Lung (tissue), 12 donors: ENCODE measurements around the gene PRODH2. TPM values are rescaled to one million over a fixed set of nuclear protein-coding genes. Genes with fewer than 3 reads are reported as not detected.

ENCODE experiments used
- ATAC-seq: fragments of 200-7000 bp; cut with Tn5 transposase; one replicate; pipeline ENCODE4 v1.9.1; 2020; ENCODE audit warnings: moderate number of reproducible peaks; ENCODE audit not compliant: insufficient read depth, low FRiP score
- DNase-seq, 3 donors: peaks; one replicate each; pipeline ENCODE4 v3.0.0-alpha.2; 2013 to 2017
- H3K27ac ChIP-seq, 2 donors: one replicate each; pipeline ENCODE4 v1.5.1; 2013; ENCODE audit warnings: mild to moderate bottlenecking in 2 of 2, moderate library complexity in 2 of 2, control low read depth in 1 of 2, inconsistent platforms in 1 of 2, low read depth in 1 of 2, low read length in 1 of 2
- H3K27me3 ChIP-seq, 3 donors: one replicate each; pipeline ENCODE4 v1.5.1; 2013; ENCODE audit warnings: low read length in 2 of 3; ENCODE audit not compliant: control insufficient read depth in 3 of 3, insufficient read depth in 3 of 3
- H3K36me3 ChIP-seq, 4 donors: one replicate each; pipeline ENCODE4 v1.5.1; 2013; ENCODE audit warnings: low read length in 4 of 4, mild to moderate bottlenecking in 1 of 4, moderate library complexity in 1 of 4; ENCODE audit not compliant: control insufficient read depth in 4 of 4, insufficient read depth in 4 of 4
- H3K4me1 ChIP-seq, 5 donors: one replicate each; pipeline ENCODE4 v1.5.1; 2013; ENCODE audit warnings: low read length in 5 of 5, mild to moderate bottlenecking in 2 of 5, moderate library complexity in 1 of 5; ENCODE audit not compliant: control insufficient read depth in 5 of 5, insufficient read depth in 5 of 5
- H3K4me3 ChIP-seq: one replicate; pipeline ENCODE4 v1.5.1; 2013; ENCODE audit warnings: mild to moderate bottlenecking, control low read depth, moderate library complexity
- H3K9ac ChIP-seq, 2 donors: one replicate each; pipeline ENCODE4 v1.5.1; 2013; ENCODE audit warnings: low read length in 2 of 2, control low read depth in 1 of 2; ENCODE audit not compliant: insufficient read depth in 1 of 2
- H3K9me3 ChIP-seq, 4 donors: one replicate each; pipeline ENCODE4 v1.5.1; 2013; ENCODE audit warnings: low read length in 3 of 4, mild to moderate bottlenecking in 1 of 4, moderate library complexity in 1 of 4; ENCODE audit not compliant: control insufficient read depth in 4 of 4, insufficient read depth in 3 of 4
- WGBS, 2 donors: extraction: QIAGEN DNeasy Blood & Tissue Kit; methylation state at CpG; one replicate each; pipeline ENCODE4 v1.1.7; 2013; 5-methylcytosine and 5-hydroxymethylcytosine counted together
- polyA plus RNA-seq, 2 donors: library from polyadenylated mRNA; stranded (reverse); fragments of 200-250 nt; gene quantifications; one replicate each; pipeline ENCODE4 v1.2.1, GENCODE V29; 2013
- total RNA-seq, 2 donors: library from RNA; depleted of rRNA in 1 of 2; stranded (reverse); fragments of >200 nt in 1 of 2; gene quantifications; one replicate each; pipeline ENCODE4 v1.2.1, GENCODE V29; 2014 to 2021
- TF ChIP-seq, protein P1 (sequence below): IDR thresholded peaks from 2 replicates; pipeline ENCODE4 v1.5.1; 2012; ENCODE audit warnings: mild to moderate bottlenecking; ENCODE audit errors: control extremely low read depth, extremely low read depth
- donor health status: control.
- donor health status: control.
- donor health status: Bipolar disorder and iron deficiency.
- donor health status: healthy.
- donor health status: DM: yes; HTN: yes; CAD: no.

PRODH2 gene
- total and polyA plus RNA-seq, 4 donors: not detected

GRCh38 chr19:35824150-35824549, 11.5 kb upstream of the PRODH2 start:
- no peak for ATAC-seq
- Histone ChIP-seq H3K36me3 (no peaks in the 10 kb centered on the region), H3K27me3 (no peaks in the 10 kb centered on the region), H3K9me3 (no peaks in the 10 kb centered on the region), H3K27ac (no peak overlapping the region), H3K9ac (no peak overlapping the region), H3K4me1 (no peaks in the 10 kb centered on the region), H3K4me3 (no peak overlapping the region)
- 84 to 88% methylated on average over 5 of the region's 5 CpGs for WGBS, 2 donors
- no peak for DNase-seq
- TF ChIP-seq, protein P1, sequence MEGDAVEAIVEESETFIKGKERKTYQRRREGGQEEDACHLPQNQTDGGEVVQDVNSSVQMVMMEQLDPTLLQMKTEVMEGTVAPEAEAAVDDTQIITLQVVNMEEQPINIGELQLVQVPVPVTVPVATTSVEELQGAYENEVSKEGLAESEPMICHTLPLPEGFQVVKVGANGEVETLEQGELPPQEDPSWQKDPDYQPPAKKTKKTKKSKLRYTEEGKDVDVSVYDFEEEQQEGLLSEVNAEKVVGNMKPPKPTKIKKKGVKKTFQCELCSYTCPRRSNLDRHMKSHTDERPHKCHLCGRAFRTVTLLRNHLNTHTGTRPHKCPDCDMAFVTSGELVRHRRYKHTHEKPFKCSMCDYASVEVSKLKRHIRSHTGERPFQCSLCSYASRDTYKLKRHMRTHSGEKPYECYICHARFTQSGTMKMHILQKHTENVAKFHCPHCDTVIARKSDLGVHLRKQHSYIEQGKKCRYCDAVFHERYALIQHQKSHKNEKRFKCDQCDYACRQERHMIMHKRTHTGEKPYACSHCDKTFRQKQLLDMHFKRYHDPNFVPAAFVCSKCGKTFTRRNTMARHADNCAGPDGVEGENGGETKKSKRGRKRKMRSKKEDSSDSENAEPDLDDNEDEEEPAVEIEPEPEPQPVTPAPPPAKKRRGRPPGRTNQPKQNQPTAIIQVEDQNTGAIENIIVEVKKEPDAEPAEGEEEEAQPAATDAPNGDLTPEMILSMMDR: no peak

- Histone ChIP-seq H3K4me1 (no peaks in the 10 kb centered on the region), H3K36me3 (no peaks in the 10 kb centered on the region), H3K27ac (no peak overlapping the region), H3K4me3 (no peak overlapping the region), H3K9ac (no peak overlapping the region), H3K27me3 (no peaks in the 10 kb centered on the region), H3K9me3 (no peaks in the 10 kb centered on the region)
- DNase-seq: no peak
- 54 to 59% methylated on average over 3 of the region's 3 CpGs for WGBS, 2 donors
- ATAC-seq: no peak
- TF ChIP-seq, protein P1: no peak
These were observed 9.9 kb upstream of the PRODH2 start for GRCh38 chr19:35822579-35822978.

DNA sequence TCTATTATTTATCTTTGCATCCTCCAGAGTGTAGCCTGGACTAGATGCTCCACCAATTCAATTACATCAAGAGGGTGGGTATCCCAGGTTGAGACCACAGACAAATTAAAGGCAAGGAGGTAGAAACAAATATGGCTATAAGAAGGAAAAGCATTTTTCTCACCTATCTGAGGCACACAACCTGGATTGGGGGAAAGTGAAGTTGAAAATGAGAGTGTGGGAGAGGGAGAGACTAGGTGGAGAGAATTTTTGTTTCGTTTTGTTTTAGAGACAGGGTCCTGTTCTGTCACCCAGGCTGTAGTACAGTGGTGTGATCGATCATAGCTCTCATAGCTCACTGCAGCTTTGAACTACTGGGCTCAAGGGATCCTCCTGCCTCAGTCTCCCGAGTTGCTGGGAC, 5.8 kb upstream of the PRODH2 start:
- no peak overlapping the region for H3K27ac ChIP-seq
- H3K4me3 ChIP-seq: no peak overlapping the region
- 65 to 77% methylated on average over 3 of the region's 3 CpGs for WGBS, 2 donors
- ATAC-seq (no peak), DNase-seq (no peak)
- H3K9ac ChIP-seq: no peak overlapping the region
- no peaks in the 10 kb centered on the region for H3K9me3 ChIP-seq
- TF ChIP-seq, protein P1: no peak
- no peaks in the 10 kb centered on the region for H3K36me3 ChIP-seq
- no peaks in the 10 kb centered on the region for H3K4me1 ChIP-seq
- no peaks in the 10 kb centered on the region for H3K27me3 ChIP-seq

GRCh38 chr19:35816846-35817245, 4.2 kb upstream of the PRODH2 start:
- Histone ChIP-seq H3K4me3 (no peak overlapping the region), H3K9ac (no peak overlapping the region), H3K27me3 (no peaks in the 10 kb centered on the region), H3K27ac (no peak overlapping the region), H3K36me3 (no peaks in the 10 kb centered on the region), H3K9me3 (no peaks in the 10 kb centered on the region), H3K4me1 (no peaks in the 10 kb centered on the region)
- TF ChIP-seq, protein P1: no peak
- DNase-seq (no peak), ATAC-seq (no peak)
- 80 to 86% methylated on average over 9 of the region's 9 CpGs for WGBS, 2 donors
